ENCODE data around the gene SUGT1.
"Not testable (repeated sequence)": the region's sequence is repeated elsewhere in the genome, so short reads cannot be mapped to it uniquely, and the experiment has no call there.

The SUGT1 gene

GRCh38 chr13:52652196-52652979, at the start of gene SUGT1:
TSS of gene SUGT1 (plus strand) at chr13:52652836. CDS start at chr13:52652921, 85 bp downstream.
- Histone ChIP-seq H3K4me1 (ENCODE audit: control insufficient read depth in 2 of 2, insufficient read depth in 2 of 2, low read length in 2 of 2) (peaks cover 13% of the 10 kb centered on the region in 2 donors), H3K27ac (ENCODE audit: low read depth in 2 of 2, low read length in 2 of 2) (peak within 1 kb of the TSS; percentile 99 to 100), H3K36me3 (ENCODE audit: control insufficient read depth in 2 of 2, insufficient read depth in 2 of 2, low read length in 2 of 2) (peaks cover under 1 to 3% of the 10 kb centered on the region in 2 donors), H3K4me3 (ENCODE audit: low read length in 2 of 2) (peak within 1 kb of the TSS; percentile 88 to 89), H3K9ac (ENCODE audit: low read depth in 1 of 2, low read length in 2 of 2) (peak within 1 kb of the TSS; percentile 88 to 97), H3K27me3 (ENCODE audit: control insufficient read depth in 2 of 2, insufficient read depth in 2 of 2, low read length in 2 of 2) (no peaks in the 10 kb centered on the region), H3K9me3 (ENCODE audit: control insufficient read depth in 2 of 2, low read length in 2 of 2) (no peaks in the 10 kb centered on the region)

DNA sequence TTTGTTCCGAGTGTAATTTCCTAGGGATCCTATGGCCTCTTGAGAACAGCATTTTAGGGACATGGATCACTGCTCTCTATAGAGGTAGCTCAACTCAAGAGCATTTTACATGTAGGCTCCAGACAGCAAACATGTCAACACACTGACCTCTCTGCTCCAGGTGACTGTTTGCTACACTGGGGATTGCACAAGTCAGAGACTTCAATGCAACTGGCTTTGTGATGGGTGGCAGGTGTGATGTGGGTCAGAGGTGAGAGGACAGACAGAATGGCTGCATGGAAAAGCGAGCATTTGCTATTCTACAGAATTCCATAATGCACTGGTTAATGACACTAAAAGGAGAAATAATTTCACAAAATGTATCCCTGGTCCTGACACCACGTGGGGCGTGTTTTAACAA, 49.3 kb upstream of the SUGT1 start:
- H3K27ac ChIP-seq (ENCODE audit: low read depth in 2 of 2, low read length in 2 of 2); H3K9ac ChIP-seq (ENCODE audit: low read depth in 1 of 2, low read length in 2 of 2); H3K27me3 ChIP-seq (ENCODE audit: control insufficient read depth in 2 of 2, insufficient read depth in 2 of 2, low read length in 2 of 2); H3K4me3 ChIP-seq (ENCODE audit: low read length in 2 of 2); H3K9me3 ChIP-seq (ENCODE audit: control insufficient read depth in 2 of 2, low read length in 2 of 2); H3K4me1 ChIP-seq (ENCODE audit: control insufficient read depth in 2 of 2, insufficient read depth in 2 of 2, low read length in 2 of 2); H3K36me3 ChIP-seq (ENCODE audit: control insufficient read depth in 2 of 2, insufficient read depth in 2 of 2, low read length in 2 of 2): not testable (repeated sequence)

DNA sequence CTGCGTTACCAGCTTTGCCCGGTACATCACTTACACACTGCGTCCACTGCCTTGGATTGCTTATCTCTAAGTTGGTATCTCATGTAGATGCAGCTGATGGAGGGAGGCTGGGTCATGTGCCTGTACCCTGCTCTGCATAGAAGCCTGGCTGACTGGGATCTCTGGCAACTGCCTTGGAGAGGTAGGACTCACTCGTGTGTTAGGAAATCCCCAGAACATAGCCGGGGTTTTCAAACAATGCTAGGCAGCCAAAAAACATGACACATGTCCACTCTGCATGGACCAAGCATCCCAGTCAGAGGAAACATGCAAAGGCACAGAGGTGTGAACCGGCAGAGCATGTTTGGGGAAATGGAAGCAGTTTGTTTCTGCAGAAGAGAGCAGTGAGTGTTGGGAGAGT, 46.5 kb upstream of the SUGT1 start:
- H3K4me3 ChIP-seq (ENCODE audit: low read length in 2 of 2): not testable (repeated sequence)

GRCh38 chr13:52606795-52607194, 45.8 kb upstream of the SUGT1 start:
- not testable (repeated sequence) for H3K36me3 ChIP-seq (ENCODE audit: control insufficient read depth in 2 of 2, insufficient read depth in 2 of 2, low read length in 2 of 2); H3K27ac ChIP-seq (ENCODE audit: low read depth in 2 of 2, low read length in 2 of 2); H3K9me3 ChIP-seq (ENCODE audit: control insufficient read depth in 2 of 2, low read length in 2 of 2); H3K27me3 ChIP-seq (ENCODE audit: control insufficient read depth in 2 of 2, insufficient read depth in 2 of 2, low read length in 2 of 2); H3K4me1 ChIP-seq (ENCODE audit: control insufficient read depth in 2 of 2, insufficient read depth in 2 of 2, low read length in 2 of 2); H3K4me3 ChIP-seq (ENCODE audit: low read length in 2 of 2); H3K9ac ChIP-seq (ENCODE audit: low read depth in 1 of 2, low read length in 2 of 2)

More for the DNA sequence above, 46.5 kb upstream of the SUGT1 start:
- H3K27me3 ChIP-seq (ENCODE audit: control insufficient read depth in 2 of 2, insufficient read depth in 2 of 2, low read length in 2 of 2); H3K9ac ChIP-seq (ENCODE audit: low read depth in 1 of 2, low read length in 2 of 2); H3K27ac ChIP-seq (ENCODE audit: low read depth in 2 of 2, low read length in 2 of 2); H3K4me1 ChIP-seq (ENCODE audit: control insufficient read depth in 2 of 2, insufficient read depth in 2 of 2, low read length in 2 of 2); H3K36me3 ChIP-seq (ENCODE audit: control insufficient read depth in 2 of 2, insufficient read depth in 2 of 2, low read length in 2 of 2); H3K9me3 ChIP-seq (ENCODE audit: control insufficient read depth in 2 of 2, low read length in 2 of 2): not testable (repeated sequence)

DNA sequence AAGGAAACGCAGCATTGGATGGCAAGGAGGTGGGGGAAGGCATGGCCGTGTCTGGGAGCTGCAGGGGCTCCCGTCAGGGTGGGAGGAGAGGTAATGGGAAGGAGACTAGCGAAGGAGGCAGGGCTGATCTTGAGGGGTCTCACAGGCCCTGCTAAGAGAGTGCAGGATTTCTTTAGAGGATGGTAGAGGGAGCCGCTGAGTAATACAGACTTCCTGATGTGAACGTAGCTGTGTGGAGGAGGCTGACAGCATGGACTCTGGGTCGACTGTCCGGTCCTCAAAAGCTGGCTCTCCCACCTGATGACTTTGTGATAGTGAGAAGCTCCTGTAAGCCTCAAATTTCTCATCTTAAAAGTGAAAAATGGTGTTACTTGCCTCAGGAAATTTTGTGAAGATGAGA, 44.5 kb upstream of the SUGT1 start:
- not testable (repeated sequence) for H3K4me3 ChIP-seq (ENCODE audit: low read length in 2 of 2); H3K27ac ChIP-seq (ENCODE audit: low read depth in 2 of 2, low read length in 2 of 2); H3K36me3 ChIP-seq (ENCODE audit: control insufficient read depth in 2 of 2, insufficient read depth in 2 of 2, low read length in 2 of 2); H3K9me3 ChIP-seq (ENCODE audit: control insufficient read depth in 2 of 2, low read length in 2 of 2); H3K27me3 ChIP-seq (ENCODE audit: control insufficient read depth in 2 of 2, insufficient read depth in 2 of 2, low read length in 2 of 2); H3K4me1 ChIP-seq (ENCODE audit: control insufficient read depth in 2 of 2, insufficient read depth in 2 of 2, low read length in 2 of 2); H3K9ac ChIP-seq (ENCODE audit: low read depth in 1 of 2, low read length in 2 of 2)

DNA sequence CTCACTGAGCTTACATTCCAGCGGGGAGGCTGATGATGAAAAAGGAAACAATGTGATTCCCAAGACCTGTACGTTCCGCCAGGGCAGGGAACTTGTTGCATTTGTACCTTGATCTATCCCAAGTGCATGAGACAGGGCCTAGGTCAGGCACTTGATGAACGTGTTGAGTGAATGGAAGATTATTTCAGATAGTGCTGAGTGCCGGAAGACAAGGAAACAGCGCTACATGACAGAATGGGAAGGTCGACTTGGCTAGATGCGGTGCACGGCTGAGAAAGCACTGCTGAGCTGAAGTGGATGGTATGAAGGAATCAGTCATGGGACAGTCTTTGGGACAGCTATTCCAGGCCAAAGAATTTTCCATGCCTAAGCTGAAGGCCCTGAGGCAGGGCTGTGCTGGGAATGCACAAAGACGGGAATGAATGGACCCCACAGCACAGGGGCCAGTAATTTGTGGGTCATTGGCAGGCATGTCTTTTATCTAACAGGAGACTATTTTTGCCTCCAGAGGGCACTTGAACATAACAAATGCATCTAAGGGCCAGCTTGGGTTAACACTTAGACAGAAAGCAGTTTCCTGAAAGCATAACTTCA, 43.5 kb upstream of the SUGT1 start:
- not testable (repeated sequence) for H3K27ac ChIP-seq (ENCODE audit: low read depth in 2 of 2, low read length in 2 of 2); H3K4me3 ChIP-seq (ENCODE audit: low read length in 2 of 2); H3K27me3 ChIP-seq (ENCODE audit: control insufficient read depth in 2 of 2, insufficient read depth in 2 of 2, low read length in 2 of 2); H3K36me3 ChIP-seq (ENCODE audit: control insufficient read depth in 2 of 2, insufficient read depth in 2 of 2, low read length in 2 of 2); H3K9ac ChIP-seq (ENCODE audit: low read depth in 1 of 2, low read length in 2 of 2); H3K9me3 ChIP-seq (ENCODE audit: control insufficient read depth in 2 of 2, low read length in 2 of 2); H3K4me1 ChIP-seq (ENCODE audit: control insufficient read depth in 2 of 2, insufficient read depth in 2 of 2, low read length in 2 of 2)

- not testable (repeated sequence) for H3K27me3 ChIP-seq (ENCODE audit: control insufficient read depth in 2 of 2, insufficient read depth in 2 of 2, low read length in 2 of 2); H3K27ac ChIP-seq (ENCODE audit: low read depth in 2 of 2, low read length in 2 of 2); H3K9ac ChIP-seq (ENCODE audit: low read depth in 1 of 2, low read length in 2 of 2); H3K36me3 ChIP-seq (ENCODE audit: control insufficient read depth in 2 of 2, insufficient read depth in 2 of 2, low read length in 2 of 2); H3K4me1 ChIP-seq (ENCODE audit: control insufficient read depth in 2 of 2, insufficient read depth in 2 of 2, low read length in 2 of 2); H3K9me3 ChIP-seq (ENCODE audit: control insufficient read depth in 2 of 2, low read length in 2 of 2); H3K4me3 ChIP-seq (ENCODE audit: low read length in 2 of 2)
These were observed 42.5 kb upstream of the SUGT1 start for GRCh38 chr13:52610158-52610557.

DNA sequence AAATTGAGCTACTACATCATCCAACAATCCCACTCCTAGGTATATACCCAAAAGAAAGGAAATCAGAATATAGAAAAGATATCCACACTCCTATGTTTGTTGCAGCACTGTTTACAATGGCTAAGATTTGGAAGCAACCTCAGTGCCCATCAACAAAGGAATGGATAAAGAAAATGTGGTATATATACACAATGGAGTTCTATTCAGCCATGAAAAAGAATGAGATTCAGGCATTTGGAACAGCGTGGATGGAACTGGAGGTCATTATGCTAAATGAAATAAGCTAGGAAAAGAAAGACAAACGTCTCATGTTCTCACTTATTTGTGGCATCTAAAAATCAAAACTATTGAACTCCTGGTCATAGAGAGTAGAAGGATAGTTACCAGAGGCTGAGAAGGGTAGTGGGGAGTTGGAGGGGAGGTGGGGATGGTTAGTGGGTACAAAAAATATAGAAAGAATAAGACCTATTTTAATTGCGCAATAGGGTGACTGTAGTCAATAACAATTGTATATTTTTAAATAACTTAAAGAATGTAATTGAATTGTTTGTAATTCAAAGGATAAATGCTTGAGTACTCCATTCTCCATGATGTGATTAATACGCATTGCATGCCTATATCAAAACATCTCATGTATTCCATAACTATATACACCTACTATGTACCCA, 37.4 kb upstream of the SUGT1 start:
- no peaks in the 10 kb centered on the region for H3K36me3 ChIP-seq (ENCODE audit: control insufficient read depth in 2 of 2, insufficient read depth in 2 of 2, low read length in 2 of 2)
- H3K9me3 ChIP-seq (ENCODE audit: control insufficient read depth in 2 of 2, low read length in 2 of 2): no peaks in the 10 kb centered on the region
- no peak overlapping the region for H3K4me3 ChIP-seq (ENCODE audit: low read length in 2 of 2)
- no peaks in the 10 kb centered on the region for H3K27me3 ChIP-seq (ENCODE audit: control insufficient read depth in 2 of 2, insufficient read depth in 2 of 2, low read length in 2 of 2)
- no peak overlapping the region for H3K9ac ChIP-seq (ENCODE audit: low read depth in 1 of 2, low read length in 2 of 2)
- no peak overlapping the region for H3K27ac ChIP-seq (ENCODE audit: low read depth in 2 of 2, low read length in 2 of 2)
- H3K4me1 ChIP-seq (ENCODE audit: control insufficient read depth in 2 of 2, insufficient read depth in 2 of 2, low read length in 2 of 2): peaks cover 0 to 5% of the 10 kb centered on the region in 2 donors

GRCh38 chr13:52615812-52616211, 36.8 kb upstream of the SUGT1 start:
- no peak overlapping the region for H3K27ac ChIP-seq (ENCODE audit: low read depth in 2 of 2, low read length in 2 of 2)
- H3K9ac ChIP-seq (ENCODE audit: low read depth in 1 of 2, low read length in 2 of 2): no peak overlapping the region
- H3K4me1 ChIP-seq (ENCODE audit: control insufficient read depth in 2 of 2, insufficient read depth in 2 of 2, low read length in 2 of 2): peaks cover 0 to 5% of the 10 kb centered on the region in 2 donors
- H3K9me3 ChIP-seq (ENCODE audit: control insufficient read depth in 2 of 2, low read length in 2 of 2): no peaks in the 10 kb centered on the region
- H3K27me3 ChIP-seq (ENCODE audit: control insufficient read depth in 2 of 2, insufficient read depth in 2 of 2, low read length in 2 of 2): no peaks in the 10 kb centered on the region
- H3K4me3 ChIP-seq (ENCODE audit: low read length in 2 of 2): no peak overlapping the region
- no peaks in the 10 kb centered on the region for H3K36me3 ChIP-seq (ENCODE audit: control insufficient read depth in 2 of 2, insufficient read depth in 2 of 2, low read length in 2 of 2)

Measured in mucosa of rectum (tissue), 2 donors.